ENCODE measurements around the gene BRAT1.

The BRAT1 gene

GRCh38 chr7:2505401-2505800, 49.9 kb downstream of the BRAT1 start:
- TF ChIP-seq CTCF (IDR thresholded peaks at IDR 0.05; ENCODE audit: extremely low read depth, missing control alignments) = no peak
- DNase-seq (ENCODE audit: low spot score) = no peak

GRCh38 chr7:2504889-2505375, 50.4 kb downstream of the BRAT1 start:
- TF ChIP-seq CTCF (IDR thresholded peaks at IDR 0.05; ENCODE audit: extremely low read depth, missing control alignments) = no peak
- no peak for DNase-seq (ENCODE audit: low spot score)

- no peak for DNase-seq (ENCODE audit: low spot score)
- TF ChIP-seq CTCF (IDR thresholded peaks at IDR 0.05; ENCODE audit: extremely low read depth, missing control alignments) = no peak
These were observed 51.0 kb downstream of the BRAT1 start for GRCh38 chr7:2504128-2504888.

- no peak for DNase-seq (ENCODE audit: low spot score)
- TF ChIP-seq CTCF (IDR thresholded peaks at IDR 0.05; ENCODE audit: extremely low read depth, missing control alignments) = no peak
These were observed 52.0 kb downstream of the BRAT1 start for GRCh38 chr7:2503056-2503941.

- DNase-seq (ENCODE audit: low spot score) = no peak
- TF ChIP-seq CTCF (IDR thresholded peaks at IDR 0.05; ENCODE audit: extremely low read depth, missing control alignments) = no peak
These were observed 52.7 kb downstream of the BRAT1 start for GRCh38 chr7:2502647-2502966.

GRCh38 chr7:2501947-2502646, 53.2 kb downstream of the BRAT1 start:
- TF ChIP-seq CTCF (IDR thresholded peaks at IDR 0.05; ENCODE audit: extremely low read depth, missing control alignments) = no peak
- DNase-seq (ENCODE audit: low spot score) = no peak
